HUDEP-2 (cell line): Measurements from ENCODE around the gene MRPS33.

Experiments
- DNase-seq, 76 experiments: peaks; one replicate each; lab custom pipeline; 2025; ENCODE audit not compliant: unreplicated experiment in 76 of 76; lab: John Stamatoyannopoulos, UW

The MRPS33 gene

GRCh38 chr7:141012696-141013344, 1.9 kb downstream of the MRPS33 start:
- no peak for DNase-seq

GRCh38 chr7:141012044-141012685, 2.6 kb downstream of the MRPS33 start:
- peak in 68 of 76 experiments; percentile 2 to 77 (median 43) for DNase-seq

GRCh38 chr7:141011443-141011842, 3.3 kb downstream of the MRPS33 start:
- no peak for DNase-seq

GRCh38 chr7:141003172-141004065, 11.3 kb downstream of the MRPS33 start:
- DNase-seq = no peak

GRCh38 chr7:141001546-141001945, 13.2 kb downstream of the MRPS33 start:
- DNase-seq = no peak

- no peak for DNase-seq
These were observed 13.6 kb downstream of the MRPS33 start for GRCh38 chr7:141001122-141001521.

GRCh38 chr7:140998715-140999114, 16.0 kb downstream of the MRPS33 start:
- peak in 9 of 76 experiments; percentile 2 to 71 (median 34) for DNase-seq

- no peak for DNase-seq
These were observed 22.3 kb downstream of the MRPS33 start for GRCh38 chr7:140992422-140992821.

GRCh38 chr7:140990193-140990962, 24.4 kb downstream of the MRPS33 start:
- no peak for DNase-seq

GRCh38 chr7:140989068-140989467, 25.7 kb downstream of the MRPS33 start:
- DNase-seq = no peak

GRCh38 chr7:140983802-140984201, 30.9 kb downstream of the MRPS33 start:
- DNase-seq = peak in 9 of 76 experiments; percentile 1 to 29 (median 10)

GRCh38 chr7:140982508-140982907, 32.2 kb downstream of the MRPS33 start:
- no peak for DNase-seq

GRCh38 chr7:140981951-140982350, 32.8 kb downstream of the MRPS33 start:
- no peak for DNase-seq

- no peak for DNase-seq
These were observed 37.0 kb downstream of the MRPS33 start for GRCh38 chr7:140977741-140978140.

GRCh38 chr7:140972876-140973829, 41.6 kb downstream of the MRPS33 start:
- DNase-seq = no peak

GRCh38 chr7:140972344-140972743, 42.4 kb downstream of the MRPS33 start:
- no peak for DNase-seq

GRCh38 chr7:140967438-140967837, 47.3 kb downstream of the MRPS33 start:
- DNase-seq = no peak

- no peak for DNase-seq
These were observed 48.1 kb downstream of the MRPS33 start for GRCh38 chr7:140966561-140967233.

GRCh38 chr7:140961117-140961516, 53.6 kb downstream of the MRPS33 start:
- DNase-seq = no peak
